ENCODE data around the gene CHCHD10. TPM values are rescaled to one million over a fixed set of nuclear protein-coding genes. Genes with fewer than 3 reads are reported as not detected.

The CHCHD10 gene
- total RNA-seq, 2 donors from 2014 or later, result 420 to 719 TPM

DNA sequence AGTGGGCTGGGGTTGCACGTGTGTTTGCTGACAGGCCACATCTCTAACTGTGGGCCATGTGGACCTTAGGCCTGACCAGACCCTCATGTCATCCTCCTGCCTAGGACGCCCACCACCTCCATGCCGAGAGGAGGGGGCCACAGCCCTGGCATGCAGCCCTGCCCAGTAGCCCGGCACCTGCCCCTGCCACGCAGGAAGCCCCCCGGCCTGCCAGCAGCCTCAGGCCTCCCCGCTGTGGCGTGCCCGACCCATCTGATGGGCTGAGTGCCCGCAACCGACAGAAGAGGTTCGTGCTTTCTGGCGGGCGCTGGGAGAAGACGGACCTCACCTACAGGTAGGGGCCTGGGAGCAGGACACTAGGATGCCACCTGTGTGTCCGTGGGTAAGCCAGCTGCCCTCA is 11.3 kb upstream of the CHCHD10 start:
- intact Hi-C loops (cut with DNase I), result no loop called here
- H3K27me3 ChIP-seq, result no peaks in the 10 kb centered on the region
- DNase-seq, result no peak
- no peaks in the 10 kb centered on the region for H3K36me3 ChIP-seq
- H3K9me3 ChIP-seq, result no peaks in the 10 kb centered on the region
- H3K27ac ChIP-seq, result no peak overlapping the region
- TF ChIP-seq, protein P1, sequence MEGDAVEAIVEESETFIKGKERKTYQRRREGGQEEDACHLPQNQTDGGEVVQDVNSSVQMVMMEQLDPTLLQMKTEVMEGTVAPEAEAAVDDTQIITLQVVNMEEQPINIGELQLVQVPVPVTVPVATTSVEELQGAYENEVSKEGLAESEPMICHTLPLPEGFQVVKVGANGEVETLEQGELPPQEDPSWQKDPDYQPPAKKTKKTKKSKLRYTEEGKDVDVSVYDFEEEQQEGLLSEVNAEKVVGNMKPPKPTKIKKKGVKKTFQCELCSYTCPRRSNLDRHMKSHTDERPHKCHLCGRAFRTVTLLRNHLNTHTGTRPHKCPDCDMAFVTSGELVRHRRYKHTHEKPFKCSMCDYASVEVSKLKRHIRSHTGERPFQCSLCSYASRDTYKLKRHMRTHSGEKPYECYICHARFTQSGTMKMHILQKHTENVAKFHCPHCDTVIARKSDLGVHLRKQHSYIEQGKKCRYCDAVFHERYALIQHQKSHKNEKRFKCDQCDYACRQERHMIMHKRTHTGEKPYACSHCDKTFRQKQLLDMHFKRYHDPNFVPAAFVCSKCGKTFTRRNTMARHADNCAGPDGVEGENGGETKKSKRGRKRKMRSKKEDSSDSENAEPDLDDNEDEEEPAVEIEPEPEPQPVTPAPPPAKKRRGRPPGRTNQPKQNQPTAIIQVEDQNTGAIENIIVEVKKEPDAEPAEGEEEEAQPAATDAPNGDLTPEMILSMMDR (IDR thresholded peaks at IDR 0.05), result no peak
- H3K4me3 ChIP-seq, result no peak overlapping the region
- H3K4me1 ChIP-seq, result no peaks in the 10 kb centered on the region
- H3K9ac ChIP-seq (ENCODE audit: low read depth in 2 of 2, low read length in 2 of 2), result no peak overlapping the region

DNA sequence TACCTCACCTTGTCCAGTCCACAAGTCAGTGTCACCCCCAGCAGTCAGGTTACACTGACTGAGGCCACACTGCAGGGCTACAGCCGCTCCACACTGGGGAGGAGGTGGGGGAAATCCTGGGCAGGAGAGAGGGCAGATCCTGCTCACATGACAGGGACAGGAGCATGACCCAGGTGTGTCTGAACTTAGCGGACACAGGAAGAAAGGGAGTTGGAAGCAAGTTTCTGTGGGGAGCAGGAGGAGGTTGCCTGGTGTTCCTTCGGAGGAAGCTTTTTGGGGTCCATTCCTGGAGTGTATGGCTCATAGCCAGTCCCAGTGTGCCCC is 10.8 kb upstream of the CHCHD10 start:
- peaks cover under 1% of the 10 kb centered on the region for H3K4me1 ChIP-seq
- TF ChIP-seq, protein P1 (IDR thresholded peaks at IDR 0.05), result no peak
- H3K27me3 ChIP-seq, result no peaks in the 10 kb centered on the region
- no peak overlapping the region for H3K9ac ChIP-seq (ENCODE audit: low read depth in 2 of 2, low read length in 2 of 2)
- H3K9me3 ChIP-seq, result no peaks in the 10 kb centered on the region
- DNase-seq, result no peak
- intact Hi-C loops (cut with DNase I), result no loop called here
- H3K27ac ChIP-seq, result no peak overlapping the region
- H3K36me3 ChIP-seq, result no peaks in the 10 kb centered on the region
- H3K4me3 ChIP-seq, result no peak overlapping the region

- Histone ChIP-seq H3K9ac (ENCODE audit: low read depth in 2 of 2, low read length in 2 of 2) (no peak overlapping the region), H3K27ac (no peak overlapping the region), H3K4me1 (peaks cover 6% of the 10 kb centered on the region), H3K36me3 (no peaks in the 10 kb centered on the region), H3K4me3 (no peak overlapping the region), H3K27me3 (no peaks in the 10 kb centered on the region), H3K9me3 (no peaks in the 10 kb centered on the region)
- TF ChIP-seq, protein P1 (IDR thresholded peaks at IDR 0.05), result no peak
- intact Hi-C loops (cut with DNase I), result no loop called here
- no peak for DNase-seq
Measured at GRCh38 chr22:23777776-23778576, 10.2 kb upstream of the CHCHD10 start.

- TF ChIP-seq, protein P1 (IDR thresholded peaks at IDR 0.05), result no peak
- H3K36me3 ChIP-seq, result no peaks in the 10 kb centered on the region
- no peaks in the 10 kb centered on the region for H3K9me3 ChIP-seq
- peaks cover 12% of the 10 kb centered on the region for H3K4me1 ChIP-seq
- H3K27ac ChIP-seq, result no peak overlapping the region
- intact Hi-C loops (cut with DNase I), result no loop called here
- no peak overlapping the region for H3K4me3 ChIP-seq
- no peak overlapping the region for H3K9ac ChIP-seq (ENCODE audit: low read depth in 2 of 2, low read length in 2 of 2)
- no peak for DNase-seq
- no peaks in the 10 kb centered on the region for H3K27me3 ChIP-seq
Measured at GRCh38 chr22:23775779-23776375, 8.1 kb upstream of the CHCHD10 start.

- no peak for DNase-seq
- peaks cover 12% of the 10 kb centered on the region for H3K4me1 ChIP-seq
- no peak overlapping the region for H3K27ac ChIP-seq
Measured at GRCh38 chr22:23774922-23775436, 7.2 kb upstream of the CHCHD10 start.

More at GRCh38 chr22:23774922-23775436, 7.2 kb upstream of the CHCHD10 start:
- Histone ChIP-seq H3K9ac (ENCODE audit: low read depth in 2 of 2, low read length in 2 of 2) (no peak overlapping the region), H3K27me3 (no peaks in the 10 kb centered on the region), H3K4me3 (no peak overlapping the region), H3K36me3 (no peaks in the 10 kb centered on the region), H3K9me3 (no peaks in the 10 kb centered on the region)
- intact Hi-C loops (cut with DNase I), result no loop called here
- TF ChIP-seq, protein P1 (IDR thresholded peaks at IDR 0.05), result no peak
